Panc1 (cell line): Measurements from ENCODE around the gene B3GAT3. TPM values are rescaled to one million over a fixed set of nuclear protein-coding genes. Genes with fewer than 3 reads are reported as not detected.

Source experiments
- ATAC-seq: fragments of 200-7000 bp; cut with Tn5 transposase; 2 replicates; pipeline ENCODE4 v1.9.1; 2020; ENCODE audit warnings: mild to moderate bottlenecking, moderate library complexity
- BruUV-seq: library from RNA; stranded (reverse); fragments of 400-500 nt; replicated peaks from 2 replicates; lab custom pipeline; 2021; lab: Mats Ljungman, UMichigan
- CTCF ChIA-PET: fragments of 300-600 bp; sonication (Branson Sonifier 250); formaldehyde crosslinking; loops from one replicate; lab custom pipeline; 2022; ENCODE audit warnings: antibody characterized with exemption; lab: Charles Lee
- POLR2A ChIA-PET: fragments of 300-600 bp; sonication (Branson Sonifier 250); formaldehyde crosslinking; loops from one replicate; lab custom pipeline; 2022; ENCODE audit warnings: antibody characterized with exemption; lab: Charles Lee
- DNase-seq: peaks from one replicate; pipeline ENCODE4 v3.0.0-alpha.2; 2010; ENCODE audit warnings: low read depth, low spot score
- H3K27ac ChIP-seq: 2 replicates; pipeline ENCODE4 v1.5.1; 2011; ENCODE audit warnings: mild to moderate bottlenecking, low read length, inconsistent platforms
- H3K27me3 ChIP-seq: fragments of 200-500 bp; sonication (Bioruptor generic); 2 replicates; pipeline ENCODE4 v1.6.0; 2014; ENCODE audit warnings: low read length, inconsistent platforms; ENCODE audit not compliant: control insufficient read depth, insufficient read depth
- H3K36me3 ChIP-seq: fragments of 200-500 bp; sonication (Bioruptor generic); 2 replicates; pipeline ENCODE4 v1.5.1; 2014; ENCODE audit warnings: inconsistent platforms, mild to moderate bottlenecking, low read length, moderate library complexity; ENCODE audit not compliant: control insufficient read depth, insufficient read depth
- H3K4me1 ChIP-seq: 2 replicates; pipeline ENCODE4 v1.5.1; 2011; ENCODE audit warnings: inconsistent platforms, mild to moderate bottlenecking, low read length, moderate library complexity; ENCODE audit not compliant: control insufficient read depth, insufficient read depth
- H3K4me3 ChIP-seq, 2 experiments: 2 replicates each; pipeline ENCODE4 v1.5.1; 2011 to 2012; ENCODE audit warnings: low read depth in 2 of 2, low read length in 2 of 2, mild to moderate bottlenecking in 2 of 2, inconsistent platforms in 1 of 2, moderate library complexity in 1 of 2
- H3K9me3 ChIP-seq: fragments of 200-500 bp; sonication (Bioruptor generic); 2 replicates; pipeline ENCODE4 v1.5.1; 2014; ENCODE audit warnings: low read depth, mild to moderate bottlenecking, inconsistent platforms, low read length, moderate library complexity; ENCODE audit not compliant: control insufficient read depth, insufficient read depth
- CTCF ChIP-seq: fragments of 450-650 bp; IDR thresholded peaks from 2 replicates; pipeline ENCODE4 v1.5.1; 2017; ENCODE audit warnings: mild to moderate bottlenecking
- POLR2AphosphoS5 ChIP-seq: IDR thresholded peaks from 2 replicates; pipeline ENCODE4 v1.6.1; 2012; ENCODE audit warnings: mild to moderate bottlenecking, low read depth, low read length, moderate library complexity
- REST ChIP-seq, 2 experiments: IDR thresholded peaks; 2 replicates each; pipeline ENCODE4 v1.6.1; 2011 to 2012; ENCODE audit warnings: low read depth in 2 of 2, control low read depth in 1 of 2, low read length in 1 of 2, mild to moderate bottlenecking in 1 of 2, moderate library complexity in 1 of 2; ENCODE audit not compliant: insufficient read depth in 1 of 2
- SIN3A ChIP-seq: IDR thresholded peaks from 2 replicates; pipeline ENCODE4 v1.6.1; 2012; ENCODE audit warnings: low read depth, mild to moderate bottlenecking, low read length, moderate library complexity, borderline replicate concordance; ENCODE audit not compliant: insufficient read depth
- TCF7L2 ChIP-seq: IDR thresholded peaks from 2 replicates; pipeline ENCODE4 v1.6.1; 2011; ENCODE audit warnings: mild to moderate bottlenecking, low read depth, low read length, inconsistent platforms
- in situ Hi-C: cut with HindIII; loops from 2 replicates; pipeline ENCODE4 v1.10.0; 2016; ENCODE audit warnings: low sequenced_read_pairs, low pct_unique_long_range_greater_than_20kb
- intact Hi-C: fragments of 100-400 bp; cut with micrococcal nuclease; formaldehyde crosslinking; loops from one replicate; pipeline ENCODE4 v1.10.0; 2022; ENCODE audit not compliant: unreplicated experiment
- total RNA-seq: library from RNA; stranded (reverse); gene quantifications from one replicate; pipeline ENCODE4 v1.2.1, GENCODE V29; 2021; ENCODE audit not compliant: unreplicated experiment

The B3GAT3 gene
- total RNA-seq, 1 experiment from 2014 or later = 68.2 TPM

- ChIA-PET CTCF (interaction anchor here (1.3 kb wide), 1 partner anchor 9 kb away, joined by 5 read pairs; no protein-coding TSS in a partner anchor), POLR2A (interaction anchor here (0.7 to 1.9 kb wide), 2 partner anchors 11 to 184 kb away, joined by 3 to 7 read pairs; partner anchors contain the start of gene TUT1)
- in situ Hi-C loops (no loop called here), intact Hi-C loops (no loop called here)
- H3K9me3 ChIP-seq = no peaks in the 10 kb centered on the region
- no TSS peak for BruUV-seq
- peaks cover 26% of the 10 kb centered on the region for H3K4me1 ChIP-seq
- H3K36me3 ChIP-seq = peaks cover 20% of the 10 kb centered on the region
- TF ChIP-seq TCF7L2 = no peak
- TF ChIP-seq REST (IDR thresholded peaks at IDR 0.05; ENCODE audit: insufficient read depth in 1 of 2, low read depth in 2 of 2, low read length in 1 of 2) = no peak
- TF ChIP-seq CTCF = no peak
- H3K27ac ChIP-seq = peak overlapping the region; percentile 79; the same call in 1 of the 2 replicates
- ATAC-seq (peak; percentile 19), DNase-seq (no peak)
- peak overlapping the region; percentile 70 to 76 for H3K4me3 ChIP-seq
- H3K27me3 ChIP-seq = no peaks in the 10 kb centered on the region
Observed at GRCh38 chr11:62602141-62603071, 19.4 kb downstream of the B3GAT3 start.

GRCh38 chr11:62601372-62602140 is 20.2 kb downstream of the B3GAT3 start, which contains the start of gene MTA2:
MTA2 (minus strand) TSS chr11:62601865; CDS start chr11:62601450, 415 bp downstream.
- Histone ChIP-seq H3K27me3 (no peaks in the 10 kb centered on the region), H3K27ac (peak within 1 kb of the TSS; percentile 98), H3K4me3 (peak within 1 kb of the TSS; percentile 70 to 76), H3K4me1 (peaks cover 26% of the 10 kb centered on the region), H3K36me3 (peaks cover 20% of the 10 kb centered on the region), H3K9me3 (no peaks in the 10 kb centered on the region)
- ATAC-seq (peak; percentile 94), DNase-seq (peak; percentile 84)
- ChIA-PET POLR2A (interaction anchor here (0.6 to 1.9 kb wide), 4 partner anchors 10 to 430 kb away, joined by 3 to 11 read pairs (median 5); partner anchors contain the start of gene TUT1), CTCF (interaction anchor here (1.3 kb wide), 1 partner anchor 10 kb away, joined by 5 read pairs; no protein-coding TSS in a partner anchor)
- no TSS peak for BruUV-seq
- intact Hi-C loops (no loop called here), in situ Hi-C loops (no loop called here)
- peak; percentile 89 for TF ChIP-seq POLR2AphosphoS5
- TF ChIP-seq CTCF = no peak
- no peak for TF ChIP-seq TCF7L2
- TF ChIP-seq SIN3A = peak; percentile 69; the same call in 1 of the 2 replicates
- TF ChIP-seq REST (IDR thresholded peaks at IDR 0.05; ENCODE audit: insufficient read depth in 1 of 2, low read depth in 2 of 2, low read length in 1 of 2) = no peak
